GM23338 (cell line): ENCODE measurements around the gene TOX2. TPM values are rescaled to one million over a fixed set of nuclear protein-coding genes. Genes with fewer than 3 reads are reported as not detected.

Source experiments
- ETS1 ChIP-seq: IDR thresholded peaks from 2 replicates; pipeline ENCODE4 v1.6.1; 2016; ENCODE audit warnings: antibody characterized with exemption
- EZH2phosphoT487 ChIP-seq: fragments of 200-600 bp; sonication (generic); IDR thresholded peaks from one replicate; pipeline ENCODE4 v1.8.1; 2018; ENCODE audit warnings: antibody characterized with exemption; ENCODE audit not compliant: unreplicated experiment
- NANOG ChIP-seq: IDR thresholded peaks from 2 replicates; pipeline ENCODE4 v1.6.1; 2016; ENCODE audit warnings: antibody characterized with exemption, borderline replicate concordance
- STAT1 ChIP-seq: IDR thresholded peaks from one replicate; pipeline ENCODE4 v1.6.1; 2016; ENCODE audit warnings: antibody characterized with exemption; ENCODE audit not compliant: unreplicated experiment
- ZNF114 ChIP-seq: fragments of 250-450 bp; sonication (Bioruptor Pico); IDR thresholded peaks from 2 replicates; pipeline ENCODE4 v1.5.0; 2020; ENCODE audit warnings: mild to moderate bottlenecking, moderate library complexity
- ZNF331 ChIP-seq: fragments of 250-450 bp; sonication (Bioruptor Pico); IDR thresholded peaks from 2 replicates; pipeline ENCODE4 v1.5.0; 2020; ENCODE audit warnings: low read depth, mild to moderate bottlenecking, moderate library complexity
- ZNF462 ChIP-seq: fragments of 250-450 bp; sonication (Bioruptor Pico); IDR thresholded peaks from 2 replicates; pipeline ENCODE4 v1.5.0; 2020; ENCODE audit warnings: mild to moderate bottlenecking, moderate library complexity
- polyA plus RNA-seq: library from polyadenylated mRNA; unstranded; fragments of >200 nt; fragmentation: Nextera tagmentation; extraction: Ambion mirVana; gene quantifications from 2 replicates; pipeline ENCODE4 v1.2.1, GENCODE V29; 2016
- total RNA-seq: library from RNA; depleted of rRNA; stranded (reverse); fragments of >200 nt; shearing (Covaris generic); gene quantifications from 2 replicates; pipeline ENCODE4 v1.2.3, GENCODE V29; 2014
- TF ChIP-seq, protein P1 (sequence below): IDR thresholded peaks from one replicate; pipeline ENCODE4 v1.6.1; 2018; ENCODE audit warnings: antibody characterized with exemption; ENCODE audit not compliant: unreplicated experiment

Gene TOX2
- total and polyA plus RNA-seq, 2 experiments from 2014 or later = 1.4 to 1.5 TPM

DNA sequence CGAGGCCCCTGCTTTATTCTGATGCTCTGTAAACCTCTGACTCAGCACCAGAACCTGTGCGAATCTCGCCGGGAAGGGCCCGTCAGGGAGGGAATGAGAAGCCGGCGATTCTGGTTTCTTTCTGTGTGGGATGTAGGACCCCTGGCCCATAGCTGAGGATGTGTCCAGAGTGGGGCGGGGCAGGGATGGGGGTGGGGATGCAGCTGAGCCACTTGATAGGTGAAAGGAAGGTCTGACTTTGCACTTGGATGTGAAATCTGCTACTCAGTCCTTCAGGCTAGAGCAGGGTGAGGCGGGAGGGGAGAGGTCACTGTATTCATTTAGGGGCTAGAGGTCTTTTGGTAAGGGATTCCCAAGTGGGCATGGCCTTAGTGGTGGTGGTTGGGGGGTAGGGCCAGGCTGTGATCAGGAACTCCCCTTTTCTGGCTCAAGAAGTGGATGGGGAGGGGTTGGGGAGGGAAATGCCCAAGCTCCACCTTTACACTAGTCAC lies 2.3 kb downstream of the TOX2 start (continued):
- no peak for TF ChIP-seq ZNF462 (CRISPR knock-in tag)
- no peak for TF ChIP-seq ETS1
- no peak for TF ChIP-seq STAT1
- no peak for TF ChIP-seq ZNF331
- TF ChIP-seq EZH2phosphoT487 = no peak
- TF ChIP-seq ZNF114 (CRISPR knock-in tag) = no peak
- no peak for TF ChIP-seq NANOG
- TF ChIP-seq, protein P1, sequence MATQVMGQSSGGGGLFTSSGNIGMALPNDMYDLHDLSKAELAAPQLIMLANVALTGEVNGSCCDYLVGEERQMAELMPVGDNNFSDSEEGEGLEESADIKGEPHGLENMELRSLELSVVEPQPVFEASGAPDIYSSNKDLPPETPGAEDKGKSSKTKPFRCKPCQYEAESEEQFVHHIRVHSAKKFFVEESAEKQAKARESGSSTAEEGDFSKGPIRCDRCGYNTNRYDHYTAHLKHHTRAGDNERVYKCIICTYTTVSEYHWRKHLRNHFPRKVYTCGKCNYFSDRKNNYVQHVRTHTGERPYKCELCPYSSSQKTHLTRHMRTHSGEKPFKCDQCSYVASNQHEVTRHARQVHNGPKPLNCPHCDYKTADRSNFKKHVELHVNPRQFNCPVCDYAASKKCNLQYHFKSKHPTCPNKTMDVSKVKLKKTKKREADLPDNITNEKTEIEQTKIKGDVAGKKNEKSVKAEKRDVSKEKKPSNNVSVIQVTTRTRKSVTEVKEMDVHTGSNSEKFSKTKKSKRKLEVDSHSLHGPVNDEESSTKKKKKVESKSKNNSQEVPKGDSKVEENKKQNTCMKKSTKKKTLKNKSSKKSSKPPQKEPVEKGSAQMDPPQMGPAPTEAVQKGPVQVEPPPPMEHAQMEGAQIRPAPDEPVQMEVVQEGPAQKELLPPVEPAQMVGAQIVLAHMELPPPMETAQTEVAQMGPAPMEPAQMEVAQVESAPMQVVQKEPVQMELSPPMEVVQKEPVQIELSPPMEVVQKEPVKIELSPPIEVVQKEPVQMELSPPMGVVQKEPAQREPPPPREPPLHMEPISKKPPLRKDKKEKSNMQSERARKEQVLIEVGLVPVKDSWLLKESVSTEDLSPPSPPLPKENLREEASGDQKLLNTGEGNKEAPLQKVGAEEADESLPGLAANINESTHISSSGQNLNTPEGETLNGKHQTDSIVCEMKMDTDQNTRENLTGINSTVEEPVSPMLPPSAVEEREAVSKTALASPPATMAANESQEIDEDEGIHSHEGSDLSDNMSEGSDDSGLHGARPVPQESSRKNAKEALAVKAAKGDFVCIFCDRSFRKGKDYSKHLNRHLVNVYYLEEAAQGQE = no peak
